HuH-7 (cell line): Measurements from ENCODE around the gene NEDD4L.

Source experiments
- DNase-seq: peaks from one replicate; pipeline ENCODE4 v3.0.0; 2011; ENCODE audit warnings: low spot score

Gene NEDD4L

DNA sequence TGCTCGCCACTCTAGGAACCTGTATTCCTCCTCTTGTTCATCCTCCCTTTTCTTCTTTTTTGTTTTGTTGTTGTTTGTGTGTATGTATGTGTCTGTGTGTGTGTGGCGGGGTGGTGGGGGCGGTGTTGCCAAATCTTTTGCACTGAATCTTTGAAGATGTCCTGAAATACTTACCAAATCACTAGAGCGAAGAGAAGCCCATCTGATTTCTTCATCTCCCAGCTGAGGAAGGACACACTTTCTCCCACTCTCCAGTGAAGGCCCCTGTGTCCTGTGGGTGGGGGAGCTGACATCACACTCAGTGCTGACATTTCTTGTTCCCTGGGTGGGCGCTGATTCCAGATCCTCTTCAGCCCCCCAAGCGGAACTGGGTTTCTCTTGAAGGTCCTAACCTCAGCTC, 74.5 kb downstream of the NEDD4L start:
- no peak for DNase-seq

GRCh38 chr18:58119819-58120218, 75.8 kb downstream of the NEDD4L start:
- no peak for DNase-seq

GRCh38 chr18:58124475-58124874, 80.4 kb downstream of the NEDD4L start:
- DNase-seq: no peak

DNA sequence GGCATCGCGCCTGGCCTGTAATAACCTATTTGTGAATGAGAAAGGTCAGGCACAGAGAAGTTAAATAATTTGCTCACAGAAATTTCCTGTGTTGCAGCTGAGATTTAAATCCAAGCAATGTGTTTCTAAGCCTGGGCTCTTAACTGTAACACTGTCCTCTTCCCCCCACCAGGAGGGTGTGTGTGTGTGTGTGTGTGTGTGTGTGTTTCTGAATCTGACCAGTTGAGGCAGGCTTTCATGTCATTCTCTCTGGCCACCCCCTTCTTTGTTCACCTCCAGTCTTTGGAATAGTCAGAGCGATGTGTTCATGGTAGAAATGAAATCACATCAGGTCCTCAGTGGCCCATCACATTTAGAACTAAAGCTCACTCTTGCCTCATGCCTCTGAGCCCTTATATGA, 81.2 kb downstream of the NEDD4L start:
- DNase-seq: no peak

- no peak for DNase-seq
Measured at GRCh38 chr18:58125756-58126155, 81.7 kb downstream of the NEDD4L start.

DNA sequence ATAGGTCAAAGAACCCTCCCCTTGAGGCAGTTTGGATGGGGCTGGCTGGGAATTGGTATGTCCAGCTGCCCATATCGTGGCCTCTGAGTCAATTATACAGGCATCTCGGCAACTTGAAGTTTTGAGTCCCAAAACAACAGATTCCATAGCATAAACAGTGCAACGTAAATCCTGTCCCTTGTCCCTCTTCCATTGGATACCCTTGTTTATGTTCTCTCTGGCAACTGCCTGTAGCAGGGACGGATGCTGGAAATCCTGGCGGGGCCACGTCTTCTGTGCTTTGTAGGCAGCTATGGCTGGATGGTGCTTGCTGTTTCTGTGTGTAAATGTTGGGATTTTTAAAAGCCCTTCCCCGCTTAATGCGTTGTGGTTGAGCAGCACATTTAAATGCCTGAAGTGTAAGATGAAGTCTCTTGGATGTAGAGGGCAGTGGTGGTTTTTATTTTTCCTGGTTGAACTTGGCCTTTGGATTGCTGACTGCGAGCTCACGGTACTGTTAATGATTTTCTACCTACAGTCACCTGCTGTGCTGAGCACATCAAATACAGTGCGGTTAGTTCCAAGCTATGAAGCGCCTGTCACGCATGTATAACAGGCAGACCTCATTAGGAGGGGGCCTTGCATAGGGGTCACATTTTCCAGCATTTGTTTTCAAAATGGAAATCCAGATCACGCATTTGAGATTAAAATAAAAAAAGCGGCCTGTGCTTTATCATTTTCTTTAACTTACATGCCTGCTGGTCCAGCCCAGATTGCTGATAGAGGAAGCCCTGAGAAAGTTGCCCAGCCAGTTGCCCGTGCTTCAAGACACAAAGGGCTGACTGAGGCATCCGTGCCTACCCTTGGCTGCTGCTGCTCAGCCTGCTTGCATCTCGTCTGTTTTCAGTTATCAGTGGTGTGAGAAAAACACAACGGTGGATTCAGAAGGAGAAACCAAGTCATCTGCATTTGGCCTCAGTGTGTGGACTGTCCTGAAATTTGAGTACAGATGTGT, 84.7 kb downstream of the NEDD4L start:
- DNase-seq: peak; percentile 28

GRCh38 chr18:58132595-58133261, 88.7 kb downstream of the NEDD4L start:
- no peak for DNase-seq

DNA sequence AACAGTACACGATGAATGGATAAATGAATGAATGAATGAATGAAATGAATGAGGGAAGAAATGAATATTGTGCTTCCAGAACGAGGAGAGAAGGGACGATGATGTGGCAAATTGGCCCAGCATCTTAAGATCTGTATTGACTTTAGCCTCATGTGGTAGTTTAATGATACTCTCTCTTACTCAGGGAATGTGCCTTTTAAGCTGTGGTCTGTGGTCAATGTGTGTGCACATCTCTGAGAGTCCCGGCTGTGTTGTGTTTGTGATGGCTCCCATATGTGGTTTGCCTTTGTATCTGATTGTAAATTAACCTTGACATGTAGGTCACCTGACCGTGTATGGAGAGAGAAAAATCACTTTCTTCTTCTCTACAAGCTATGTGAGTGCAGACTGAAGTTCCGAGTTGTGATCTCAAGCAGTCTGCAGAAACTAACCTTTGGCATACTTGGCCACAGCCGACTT, 91.2 kb downstream of the NEDD4L start:
- no peak for DNase-seq

DNA sequence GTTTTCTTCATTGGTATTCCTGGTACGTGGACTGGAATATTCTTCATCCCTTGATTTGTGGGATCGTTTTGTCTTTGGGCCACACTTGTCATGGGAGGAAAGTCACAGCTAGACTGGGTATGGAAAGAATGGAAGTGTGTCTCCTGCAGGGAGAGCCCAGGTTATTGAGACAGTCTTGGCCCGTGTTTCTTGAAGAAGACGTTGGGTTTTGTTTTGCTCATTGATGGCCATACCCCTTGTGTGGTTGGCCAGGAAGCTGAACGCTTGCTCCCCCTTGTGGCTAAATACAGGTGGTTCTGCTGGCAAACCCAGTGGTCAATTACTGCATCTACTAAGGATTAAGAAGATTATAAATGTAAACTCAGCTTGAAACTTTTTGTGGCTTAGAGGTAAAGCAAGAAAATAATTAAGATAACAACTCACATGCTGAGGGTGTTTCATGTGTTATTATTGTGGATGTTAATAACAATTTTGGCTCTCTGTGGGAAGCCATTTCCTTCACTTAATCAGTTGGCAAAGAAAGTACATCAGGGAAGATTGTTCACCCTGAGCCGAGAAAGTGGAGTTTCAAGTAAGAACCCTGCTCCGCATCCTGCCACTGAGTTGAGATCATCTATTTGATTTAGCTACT, 91.8 kb downstream of the NEDD4L start:
- peak; percentile 46 for DNase-seq

- no peak for DNase-seq
Measured at GRCh38 chr18:58136879-58137278, 92.9 kb downstream of the NEDD4L start.

DNA sequence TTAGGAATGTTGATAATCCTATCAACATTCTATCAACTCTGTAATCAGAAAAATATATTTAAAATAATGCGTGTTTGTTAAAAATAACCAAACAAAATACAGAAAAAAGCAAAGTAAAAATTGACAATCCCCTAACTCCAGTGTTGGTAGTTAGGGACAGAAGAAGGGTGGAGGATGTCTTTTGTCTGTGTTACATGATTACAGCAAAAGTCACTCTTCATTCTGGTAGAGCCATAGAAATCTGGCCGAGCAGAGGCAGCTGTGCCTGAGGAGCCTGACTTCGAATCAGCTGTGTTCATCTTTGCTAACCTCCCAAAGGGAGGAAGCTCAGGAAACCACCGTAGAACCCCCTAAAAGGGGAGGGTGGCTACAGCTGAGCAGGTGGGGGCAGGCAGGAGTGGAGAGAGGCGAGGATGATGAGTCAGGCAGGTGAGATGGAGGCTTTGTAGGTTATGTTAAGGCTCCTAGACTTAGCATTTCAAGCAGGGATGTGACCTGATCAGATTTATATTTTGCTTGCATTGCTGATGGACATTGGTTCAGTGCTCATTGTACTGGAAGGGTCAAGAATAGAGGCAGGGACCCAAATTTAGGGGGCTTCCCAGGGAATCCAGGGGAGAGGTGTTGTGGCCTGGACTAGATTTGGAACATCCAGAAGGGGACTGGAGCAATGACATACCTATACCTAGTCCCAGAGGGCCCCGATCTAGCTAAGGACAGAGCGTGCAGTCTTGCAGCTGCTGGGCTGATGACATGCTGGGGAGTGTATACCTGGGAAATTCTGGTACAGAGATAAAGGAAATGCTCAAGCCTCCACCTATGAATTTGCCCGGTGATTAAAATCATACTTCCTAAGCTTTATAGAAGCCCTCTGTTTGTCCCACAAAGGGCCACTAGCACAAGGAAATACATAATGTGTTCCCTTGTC, 95.7 kb downstream of the NEDD4L start:
- no peak for DNase-seq

DNA sequence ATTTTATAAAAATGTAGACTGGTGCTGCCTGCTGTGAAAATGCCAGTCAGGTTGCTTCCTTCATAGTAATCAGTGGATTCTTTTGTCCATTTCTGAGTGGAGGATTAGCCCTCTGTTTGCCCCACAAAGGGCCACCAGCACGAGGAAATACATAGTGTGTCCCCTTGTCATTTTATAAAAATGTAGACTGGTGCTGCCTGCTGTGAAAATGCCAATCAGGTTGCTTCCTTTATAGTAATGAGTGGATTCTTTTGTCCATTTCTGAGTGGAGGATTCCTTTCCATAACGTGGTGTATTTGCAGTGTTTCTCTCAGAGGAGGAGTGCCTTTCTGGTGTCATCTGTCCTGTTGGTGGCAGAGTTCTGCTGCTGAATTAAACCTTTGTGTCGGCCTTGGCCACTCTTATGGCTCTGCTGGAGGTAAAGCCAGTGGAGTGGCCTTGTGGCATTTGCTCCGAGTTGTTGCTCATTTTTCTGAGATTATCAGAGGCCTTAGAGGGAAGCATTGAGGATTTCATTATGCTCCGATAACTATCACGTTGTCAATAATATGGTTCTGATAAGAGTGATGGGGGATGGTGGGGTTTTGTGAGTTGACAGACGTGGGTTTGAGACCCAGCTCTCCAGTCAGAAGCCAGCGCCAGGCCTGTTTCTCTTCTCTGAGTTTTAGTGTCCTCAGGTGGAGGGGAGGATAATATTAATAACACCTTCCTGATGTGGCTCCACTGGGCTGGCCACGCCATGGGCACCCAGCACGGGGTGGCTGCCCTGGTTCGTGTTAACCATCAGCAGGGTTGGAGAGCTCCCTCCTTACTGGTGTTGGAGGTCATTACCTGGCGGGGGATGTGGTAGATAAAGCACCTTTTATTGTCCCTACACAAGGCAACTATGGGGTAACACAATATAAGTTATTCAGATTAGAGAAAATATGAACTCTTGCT, 96.6 kb downstream of the NEDD4L start:
- no peak for DNase-seq

DNA sequence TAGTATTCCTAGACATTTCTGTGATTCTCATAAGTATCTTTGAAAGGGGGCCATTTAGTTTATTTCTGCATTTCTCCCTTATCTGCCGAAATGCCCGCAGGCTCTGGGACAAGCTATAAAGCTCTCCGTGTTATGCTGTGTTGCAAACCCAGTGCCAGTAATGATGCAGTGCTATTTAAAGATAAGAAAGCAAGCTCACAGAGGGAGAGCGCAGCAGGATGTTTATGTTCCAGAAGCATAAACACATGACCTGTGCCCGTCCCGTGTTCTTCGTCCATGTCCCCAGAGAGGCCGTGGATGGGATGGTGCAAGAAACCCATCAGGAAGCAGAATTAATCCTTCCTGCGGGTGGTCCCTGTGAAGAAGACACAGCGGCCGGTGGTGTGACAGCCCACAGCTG, 99.4 kb downstream of the NEDD4L start:
- DNase-seq: no peak

DNA sequence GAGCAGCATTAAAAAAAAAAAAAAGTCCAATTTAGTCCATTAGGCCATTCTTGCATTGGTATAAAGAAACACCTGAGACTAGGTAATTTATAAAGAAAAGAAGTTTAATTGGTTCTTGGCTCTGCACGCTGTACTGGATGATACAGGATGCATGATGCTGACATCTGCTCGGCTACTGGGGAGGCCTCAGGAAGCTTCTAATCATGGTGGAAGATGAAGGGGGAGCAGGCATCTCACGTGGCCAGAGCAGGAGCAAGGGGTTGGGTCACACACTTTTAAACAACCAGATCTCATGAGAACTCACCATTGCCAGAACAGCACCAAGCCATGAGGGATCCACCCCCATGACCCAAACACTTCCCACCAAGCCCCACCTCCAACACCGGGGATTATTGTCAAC, 100.1 kb downstream of the NEDD4L start:
- no peak for DNase-seq

DNA sequence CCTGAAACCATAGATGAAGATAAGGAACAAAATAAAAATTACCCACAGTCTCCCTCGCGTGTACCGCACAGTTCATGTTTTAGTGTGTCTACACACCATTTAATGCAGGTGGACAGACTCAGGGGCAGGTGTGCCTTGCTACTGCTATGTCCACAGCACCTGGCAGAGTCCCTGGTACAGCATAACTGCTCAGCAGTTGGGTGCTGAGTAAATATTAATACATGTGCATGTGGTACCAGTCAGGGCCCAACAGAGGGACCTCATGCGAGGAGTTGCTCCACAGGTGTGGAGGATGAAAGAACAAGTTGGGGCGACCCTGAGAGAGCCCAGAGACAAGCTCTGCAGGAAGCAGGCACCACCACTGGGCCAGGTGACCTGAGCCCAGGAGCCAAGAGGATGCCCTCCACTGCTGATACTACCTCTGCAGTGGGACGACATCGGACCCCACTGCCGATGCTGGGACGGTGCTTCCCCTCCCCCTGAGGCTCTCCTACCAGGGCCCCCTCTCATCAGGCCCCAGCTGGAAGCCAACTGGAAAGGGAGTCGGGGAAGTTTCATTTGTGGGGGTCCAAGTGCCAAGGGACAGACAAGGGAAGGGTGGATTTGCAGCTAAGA, 100.8 kb downstream of the NEDD4L start:
- DNase-seq: no peak

DNA sequence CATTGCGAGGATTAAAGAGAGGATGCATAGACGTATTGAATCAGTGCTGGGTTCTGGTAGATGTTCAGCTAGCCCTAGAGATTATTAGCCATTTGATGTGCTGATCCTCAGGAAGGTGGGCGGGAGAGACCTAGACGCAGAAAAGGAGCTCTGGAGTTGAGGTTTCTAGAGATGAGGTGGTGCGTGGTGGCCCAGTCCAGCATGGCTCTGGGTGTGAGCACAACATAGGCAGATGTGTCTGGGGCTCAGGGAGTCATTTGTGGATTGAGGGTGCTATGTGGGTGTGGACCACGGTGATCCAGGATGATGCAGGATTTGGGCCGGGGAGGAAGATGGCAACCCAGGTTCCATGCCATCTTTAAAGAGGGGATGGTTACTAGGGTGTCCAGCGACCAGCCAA, 102.1 kb downstream of the NEDD4L start:
- DNase-seq: no peak

GRCh38 chr18:58148954-58149471, 105.0 kb downstream of the NEDD4L start:
- DNase-seq: no peak

DNA sequence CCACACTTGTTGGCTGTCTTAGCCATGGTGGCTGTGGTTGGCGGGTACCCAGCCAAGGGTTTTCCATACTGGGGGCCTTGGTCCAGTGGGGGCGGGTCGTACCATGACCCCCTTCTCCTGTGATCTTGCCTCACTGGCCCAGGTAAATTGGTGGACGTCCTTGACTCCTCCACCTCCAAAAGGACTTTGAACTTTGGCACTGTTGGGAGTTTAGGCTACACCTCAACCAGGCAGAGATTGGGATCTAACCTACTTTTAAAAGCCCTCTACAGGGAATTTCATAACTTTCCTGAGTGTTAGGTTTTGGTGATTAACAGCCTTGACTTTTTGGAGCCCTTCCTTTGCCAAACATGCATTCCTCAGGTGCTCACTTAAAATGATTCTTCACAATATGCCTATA, 106.7 kb downstream of the NEDD4L start:
- no peak for DNase-seq

- DNase-seq: no peak
Measured at GRCh38 chr18:58152216-58152615, 108.2 kb downstream of the NEDD4L start.

DNA sequence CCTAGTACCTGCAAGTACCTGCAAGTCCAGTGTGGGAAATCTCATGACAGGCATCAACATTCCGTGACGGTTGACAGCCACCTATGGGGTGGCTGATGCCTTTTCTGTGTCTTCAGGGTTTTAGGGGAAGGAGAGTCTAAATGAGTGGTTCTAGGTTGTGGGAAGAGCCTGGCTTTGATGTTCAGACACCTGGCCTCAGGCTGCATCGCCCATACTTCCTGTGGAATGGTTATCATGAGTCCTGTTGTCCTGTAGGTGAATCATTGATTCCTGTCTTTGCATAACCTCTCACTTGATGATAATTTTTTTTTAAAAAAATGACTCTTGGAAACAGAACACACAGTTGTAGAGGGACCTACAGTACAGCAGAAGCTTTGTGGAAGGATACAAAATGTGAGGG, 108.9 kb downstream of the NEDD4L start:
- DNase-seq: no peak
